Rectal smooth muscle tissue (tissue), 1 donor: ENCODE results near the gene PLCL1.

Experiments used
- H3K27ac ChIP-seq: one replicate; pipeline ENCODE4 v1.7.0; 2013; ENCODE audit warnings: low read depth, low read length, inconsistent platforms
- H3K27me3 ChIP-seq: one replicate; pipeline ENCODE4 v1.7.0; 2013; ENCODE audit warnings: low read length; ENCODE audit not compliant: control insufficient read depth, insufficient read depth
- H3K36me3 ChIP-seq: one replicate; pipeline ENCODE4 v1.7.0; 2013; ENCODE audit warnings: low read length; ENCODE audit not compliant: control insufficient read depth, insufficient read depth
- H3K4me1 ChIP-seq: one replicate; pipeline ENCODE4 v1.7.0; 2013; ENCODE audit warnings: low read length; ENCODE audit not compliant: control insufficient read depth, insufficient read depth
- H3K4me3 ChIP-seq: one replicate; pipeline ENCODE4 v1.7.0; 2013; ENCODE audit warnings: low read length
- H3K9ac ChIP-seq: one replicate; pipeline ENCODE4 v1.7.0; 2013; ENCODE audit warnings: low read length

PLCL1 gene

DNA sequence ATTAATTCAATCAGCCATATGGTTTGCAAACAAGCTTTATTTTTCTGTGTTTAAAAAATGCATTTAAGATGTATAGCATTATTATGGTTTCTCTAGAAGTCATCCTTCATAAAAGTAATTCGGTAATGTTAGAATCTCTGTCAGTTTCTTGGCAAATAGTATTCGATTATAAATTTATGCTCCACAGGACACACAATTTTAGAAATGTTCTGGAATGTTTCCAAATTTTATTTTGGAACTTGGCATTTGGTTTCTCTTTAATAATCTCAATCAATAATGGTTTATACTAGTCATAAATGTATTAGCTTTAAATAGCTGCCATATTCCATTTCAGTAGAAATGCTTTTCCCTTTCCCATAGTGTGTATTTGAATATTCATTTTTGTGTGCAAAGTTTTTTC is 156.4 kb downstream of the PLCL1 start:
- Histone ChIP-seq H3K4me1 (no peaks in the 10 kb centered on the region), H3K27ac (no peak overlapping the region), H3K36me3 (no peaks in the 10 kb centered on the region), H3K27me3 (no peaks in the 10 kb centered on the region), H3K4me3 (no peak overlapping the region), H3K9ac (no peak overlapping the region)

DNA sequence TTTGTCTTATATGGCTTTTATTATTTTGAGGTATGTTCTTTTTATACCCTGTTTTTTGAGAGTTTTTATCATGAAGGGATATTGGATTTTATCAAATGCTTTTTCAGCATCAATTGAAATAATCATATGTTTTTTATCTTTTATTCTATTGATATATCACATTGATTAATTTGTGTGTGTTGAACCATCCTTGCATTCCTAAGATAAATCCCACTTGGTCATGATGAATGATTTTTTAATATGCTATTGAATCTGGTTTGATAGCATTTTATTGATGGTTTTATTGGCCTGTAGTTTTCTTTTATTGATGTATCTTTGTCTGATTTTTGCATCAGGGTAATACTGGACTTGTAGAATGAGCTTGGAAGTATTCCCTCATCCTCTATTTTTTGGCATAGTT is 160.3 kb downstream of the PLCL1 start:
- no peak overlapping the region for H3K27ac ChIP-seq
- no peak overlapping the region for H3K4me3 ChIP-seq
- H3K4me1 ChIP-seq = no peaks in the 10 kb centered on the region
- H3K27me3 ChIP-seq = no peaks in the 10 kb centered on the region
- no peaks in the 10 kb centered on the region for H3K36me3 ChIP-seq
- no peak overlapping the region for H3K9ac ChIP-seq

GRCh38 chr2:197965756-197966155 is 161.4 kb downstream of the PLCL1 start:
- H3K4me3 ChIP-seq = no peak overlapping the region
- no peaks in the 10 kb centered on the region for H3K4me1 ChIP-seq
- H3K27ac ChIP-seq = no peak overlapping the region
- H3K36me3 ChIP-seq = no peaks in the 10 kb centered on the region
- no peak overlapping the region for H3K9ac ChIP-seq
- H3K27me3 ChIP-seq = no peaks in the 10 kb centered on the region

DNA sequence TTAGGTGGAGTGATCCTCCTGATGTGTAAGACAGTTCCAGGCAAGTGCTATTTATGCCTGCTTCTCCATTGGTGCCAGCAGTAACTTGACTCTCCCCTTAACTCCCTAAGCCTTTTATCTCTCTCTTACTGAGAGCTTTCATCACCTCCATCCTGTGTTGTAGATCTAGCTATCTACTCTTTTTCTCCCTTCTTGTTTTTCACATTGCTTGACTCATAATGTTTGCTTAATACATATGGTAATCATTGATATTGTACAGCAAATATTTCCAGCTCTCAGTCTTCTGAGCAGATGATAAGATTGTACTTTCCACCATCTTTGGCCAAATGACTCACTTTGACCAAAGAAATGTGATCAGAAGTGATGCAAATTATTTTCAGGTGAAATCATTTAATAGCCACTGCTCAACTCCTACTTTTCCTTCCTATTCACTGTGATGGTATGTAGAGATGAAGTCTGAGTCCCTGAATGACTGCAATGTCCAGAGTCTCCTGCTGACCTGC is 165.0 kb downstream of the PLCL1 start:
- Histone ChIP-seq H3K9ac (no peak overlapping the region), H3K27me3 (no peaks in the 10 kb centered on the region), H3K4me1 (peaks cover 6% of the 10 kb centered on the region), H3K36me3 (no peaks in the 10 kb centered on the region), H3K27ac (no peak overlapping the region), H3K4me3 (no peak overlapping the region)

DNA sequence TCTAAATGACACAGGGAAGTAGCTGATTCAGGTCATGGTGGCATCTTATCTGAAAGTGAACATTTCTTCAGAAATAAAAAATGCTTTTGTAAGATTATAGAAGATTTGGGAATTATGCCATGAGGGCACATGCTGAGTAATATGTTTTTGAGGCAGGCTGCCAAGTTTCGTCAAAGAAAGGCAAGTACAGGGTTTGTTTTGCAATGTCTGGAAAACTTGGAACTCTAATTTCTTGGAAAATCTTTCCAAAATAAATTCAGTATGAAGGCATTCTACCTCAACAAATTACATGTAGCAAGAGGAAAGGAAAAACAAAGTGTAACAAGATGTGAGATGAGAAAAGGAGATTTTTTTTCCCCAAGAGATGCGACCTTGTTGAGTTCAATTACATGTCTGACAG is 167.7 kb downstream of the PLCL1 start:
- Histone ChIP-seq H3K27ac (no peak overlapping the region), H3K4me3 (no peak overlapping the region), H3K36me3 (no peaks in the 10 kb centered on the region), H3K27me3 (no peaks in the 10 kb centered on the region), H3K9ac (no peak overlapping the region), H3K4me1 (peaks cover 6% of the 10 kb centered on the region)

GRCh38 chr2:197972587-197972986 is 168.2 kb downstream of the PLCL1 start:
- Histone ChIP-seq H3K36me3 (no peaks in the 10 kb centered on the region), H3K9ac (no peak overlapping the region), H3K4me1 (peaks cover 6% of the 10 kb centered on the region), H3K27ac (no peak overlapping the region), H3K4me3 (no peak overlapping the region), H3K27me3 (no peaks in the 10 kb centered on the region)

DNA sequence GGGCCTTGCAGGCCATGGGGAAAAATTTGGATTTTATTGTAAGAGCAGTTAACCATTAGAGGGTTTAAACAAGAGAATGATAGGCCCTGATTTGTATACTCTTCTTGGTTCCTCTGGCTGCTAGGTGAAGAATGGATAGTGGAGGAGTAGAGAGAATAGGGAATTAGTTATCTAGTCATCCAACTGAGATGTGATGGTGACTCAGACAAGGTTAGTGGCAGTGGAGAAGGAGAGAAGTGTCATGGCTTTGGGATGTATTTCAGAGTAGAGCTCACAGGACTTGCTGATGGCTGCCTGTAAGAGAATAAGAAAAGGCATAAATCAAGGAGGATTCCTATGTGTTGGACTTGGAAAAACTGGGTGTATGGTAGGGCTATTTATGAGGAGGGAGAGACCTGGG is 169.4 kb downstream of the PLCL1 start:
- Histone ChIP-seq H3K9ac (no peak overlapping the region), H3K4me3 (no peak overlapping the region), H3K36me3 (no peaks in the 10 kb centered on the region), H3K27ac (no peak overlapping the region), H3K4me1 (peaks cover 6% of the 10 kb centered on the region), H3K27me3 (no peaks in the 10 kb centered on the region)

DNA sequence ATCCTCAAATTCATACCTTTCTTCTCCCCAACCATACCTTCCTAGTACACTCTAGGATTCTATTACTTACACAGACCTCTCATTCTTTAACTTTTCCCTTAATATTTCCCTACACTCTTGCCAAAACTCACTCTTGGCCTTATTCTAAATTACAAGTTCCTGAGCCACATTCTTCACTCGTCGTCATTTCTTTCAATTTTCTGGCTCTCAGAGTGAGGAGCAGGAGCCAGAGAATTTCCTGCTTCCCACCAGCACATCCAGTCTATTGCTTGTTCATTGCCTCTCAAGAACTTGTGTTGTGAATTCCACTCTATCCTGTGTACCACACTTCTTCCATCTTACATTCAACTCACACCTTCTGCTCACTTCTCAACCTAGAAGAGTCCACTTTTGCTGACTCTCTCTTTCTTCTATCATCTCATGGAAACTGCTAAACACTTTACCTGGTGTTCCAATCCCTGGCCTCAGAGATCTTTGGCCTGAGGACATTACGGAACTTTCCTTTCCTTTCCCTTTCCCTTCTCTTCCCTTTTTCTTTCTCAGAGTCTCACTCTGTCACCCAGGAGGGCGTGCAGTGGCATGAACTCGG is 171.6 kb downstream of the PLCL1 start:
- H3K27me3 ChIP-seq = no peaks in the 10 kb centered on the region
- no peak overlapping the region for H3K9ac ChIP-seq
- no peaks in the 10 kb centered on the region for H3K36me3 ChIP-seq
- no peak overlapping the region for H3K27ac ChIP-seq
- H3K4me1 ChIP-seq = peaks cover 6% of the 10 kb centered on the region
- H3K4me3 ChIP-seq = no peak overlapping the region

- Histone ChIP-seq H3K4me1 (no peaks in the 10 kb centered on the region), H3K27me3 (no peaks in the 10 kb centered on the region), H3K4me3 (no peak overlapping the region), H3K9ac (no peak overlapping the region), H3K36me3 (no peaks in the 10 kb centered on the region), H3K27ac (no peak overlapping the region)
Observed at GRCh38 chr2:197978971-197979370, 174.6 kb downstream of the PLCL1 start.

DNA sequence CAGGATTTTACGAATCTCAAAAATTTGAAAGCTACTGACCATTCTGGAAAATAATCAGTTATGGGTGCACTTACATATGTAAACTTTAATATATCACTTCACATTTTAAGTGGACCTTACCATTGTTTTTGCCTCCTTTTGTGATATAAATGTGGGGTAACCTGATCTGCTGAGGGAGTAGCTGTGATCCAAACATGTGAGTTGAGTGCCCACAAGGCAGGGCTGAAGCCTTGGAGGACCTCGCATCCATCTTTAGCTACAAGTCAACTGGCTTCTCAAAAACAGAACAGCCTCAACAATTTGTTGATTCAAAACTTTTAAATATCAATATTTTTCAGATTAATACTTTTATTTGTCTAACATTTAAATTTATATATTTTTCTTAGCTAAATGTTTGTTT is 178.2 kb downstream of the PLCL1 start:
- Histone ChIP-seq H3K4me3 (no peak overlapping the region), H3K27me3 (no peaks in the 10 kb centered on the region), H3K4me1 (no peaks in the 10 kb centered on the region), H3K27ac (no peak overlapping the region), H3K36me3 (no peaks in the 10 kb centered on the region), H3K9ac (no peak overlapping the region)

DNA sequence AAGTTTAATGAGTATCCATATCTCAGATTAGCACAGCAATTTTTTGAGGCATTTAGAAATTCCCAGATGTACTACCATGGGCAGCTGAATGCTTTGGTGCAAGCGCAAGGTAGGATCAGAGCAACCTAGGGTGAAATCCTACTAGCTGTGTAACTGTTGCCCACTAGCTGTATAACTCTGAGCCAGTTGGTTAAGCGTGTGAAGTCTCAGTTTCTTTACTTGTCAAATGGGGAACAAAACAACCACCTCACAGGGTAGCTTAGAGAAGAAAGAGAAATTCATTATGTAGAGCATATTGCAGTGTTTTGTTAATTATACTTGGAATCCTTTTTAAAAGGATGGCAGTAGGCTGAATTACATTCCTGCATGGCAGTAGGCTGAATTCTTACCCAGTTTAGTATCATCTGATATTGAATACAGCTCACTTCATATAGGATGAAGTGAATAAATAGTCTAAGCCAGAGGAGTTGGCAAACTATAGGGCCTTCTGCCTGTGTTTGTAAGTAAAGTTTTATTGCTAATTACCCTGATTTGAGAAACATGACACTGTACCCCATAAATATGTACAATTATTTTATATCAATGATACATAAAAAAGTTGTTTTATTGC is 180.7 kb downstream of the PLCL1 start:
- Histone ChIP-seq H3K27me3 (no peaks in the 10 kb centered on the region), H3K4me1 (no peaks in the 10 kb centered on the region), H3K27ac (no peak overlapping the region), H3K9ac (no peak overlapping the region), H3K36me3 (no peaks in the 10 kb centered on the region), H3K4me3 (no peak overlapping the region)

- H3K4me1 ChIP-seq = no peaks in the 10 kb centered on the region
- no peaks in the 10 kb centered on the region for H3K36me3 ChIP-seq
- H3K9ac ChIP-seq = no peak overlapping the region
- no peaks in the 10 kb centered on the region for H3K27me3 ChIP-seq
- H3K27ac ChIP-seq = no peak overlapping the region
- no peak overlapping the region for H3K4me3 ChIP-seq
Observed at GRCh38 chr2:197986977-197987376, 182.6 kb downstream of the PLCL1 start.

GRCh38 chr2:197990356-197990755 is 186.0 kb downstream of the PLCL1 start:
- Histone ChIP-seq H3K27me3 (no peaks in the 10 kb centered on the region), H3K27ac (no peak overlapping the region), H3K4me1 (no peaks in the 10 kb centered on the region), H3K9ac (no peak overlapping the region), H3K4me3 (no peak overlapping the region), H3K36me3 (no peaks in the 10 kb centered on the region)
